ENCODE measurements around the gene EXOC3L2.

Gene EXOC3L2

DNA sequence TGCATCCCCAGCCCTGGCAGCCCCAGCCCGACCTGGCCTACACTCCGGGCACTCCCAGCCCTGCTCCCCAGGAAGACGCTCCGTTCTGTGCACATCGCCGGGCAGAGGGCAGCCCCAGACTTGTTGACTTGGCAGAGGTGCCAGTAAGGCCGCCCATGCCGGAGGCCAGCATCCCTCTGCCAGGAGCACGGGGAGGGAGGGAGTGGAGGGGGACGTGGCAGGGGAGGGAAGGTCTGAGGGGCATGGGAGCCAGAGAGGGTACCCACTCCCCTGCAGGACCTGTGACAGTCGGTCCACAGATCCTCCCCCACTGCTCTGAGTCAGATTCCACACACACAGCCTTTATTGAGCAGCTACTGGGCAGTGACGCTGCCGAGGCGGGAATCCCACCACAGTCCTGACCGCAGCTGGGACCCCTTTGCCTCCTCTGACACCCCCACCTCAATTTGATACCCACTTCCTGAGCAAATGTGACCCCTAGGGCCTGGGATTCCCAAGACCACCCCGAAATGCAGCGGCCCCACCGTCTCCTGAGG lies 82.5 kb downstream of the EXOC3L2 start:
- no peak for DNase-seq

All from hypothalamus (tissue), 51 donors.